Stimulated activated CD4-positive, alpha-beta T cell treated with anti-CD3 and anti-CD28 coated beads, TNF-alpha, amount 100 ng/mL, for 1 hour (primary cell): Measurements from ENCODE around the gene FOXR1.
"Not testable (repeated sequence)": the region's sequence is repeated elsewhere in the genome, so short reads cannot be mapped to it uniquely, and the experiment has no call there.

Experiments used
- DNase-seq, 3 donors: peaks; one replicate each; pipeline ENCODE4 v3.0.0-alpha.2; 2020; ENCODE audit warnings: low read depth in 3 of 3, low spot score in 1 of 3

FOXR1 gene

GRCh38 chr11:118947091-118947490 is 24.5 kb upstream of the FOXR1 start:
- no peak for DNase-seq

- no peak for DNase-seq
Measured at GRCh38 chr11:118948000-118948399, 23.6 kb upstream of the FOXR1 start.

GRCh38 chr11:118953265-118953664 is 18.3 kb upstream of the FOXR1 start:
- DNase-seq, result no peak

GRCh38 chr11:118953976-118954375 is 17.6 kb upstream of the FOXR1 start:
- DNase-seq, result not testable (repeated sequence)

- DNase-seq, result peak; percentile 64 to 85 (median 80)
Measured at GRCh38 chr11:118956094-118956846, 15.3 kb upstream of the FOXR1 start, which contains the start of gene UPK2. TSS of gene UPK2 (plus strand) at chr11:118956298. CDS start at chr11:118956351, 53 bp downstream.

- no peak for DNase-seq
Measured at GRCh38 chr11:118956847-118957469, 14.6 kb upstream of the FOXR1 start.

GRCh38 chr11:118957549-118957948 is 14.0 kb upstream of the FOXR1 start:
- no peak for DNase-seq

- DNase-seq, result no peak
Measured at GRCh38 chr11:118957968-118958367, 13.6 kb upstream of the FOXR1 start.

GRCh38 chr11:118958577-118958976 is 13.0 kb upstream of the FOXR1 start:
- no peak for DNase-seq

- no peak for DNase-seq
Measured at GRCh38 chr11:118961189-118961588, 10.4 kb upstream of the FOXR1 start.

GRCh38 chr11:118961591-118961990 is 10.0 kb upstream of the FOXR1 start:
- DNase-seq, result no peak

- DNase-seq, result not testable (repeated sequence)
Measured at GRCh38 chr11:118969508-118969907, 2.1 kb upstream of the FOXR1 start.

- no peak for DNase-seq
Measured at GRCh38 chr11:118973985-118974384, 2.4 kb downstream of the FOXR1 start.

GRCh38 chr11:118975771-118976709 is 4.5 kb downstream of the FOXR1 start:
- DNase-seq, result no peak

- DNase-seq, result no peak
Measured at GRCh38 chr11:118979434-118979833, 7.9 kb downstream of the FOXR1 start.

GRCh38 chr11:118980191-118980881 is 8.8 kb downstream of the FOXR1 start:
- DNase-seq, result no peak

- DNase-seq, result not testable (repeated sequence)
Measured at GRCh38 chr11:118984337-118984736, 12.8 kb downstream of the FOXR1 start.

GRCh38 chr11:118984825-118985224 is 13.3 kb downstream of the FOXR1 start:
- no peak for DNase-seq

- no peak for DNase-seq
Measured at GRCh38 chr11:118988280-118988679, 16.7 kb downstream of the FOXR1 start.

GRCh38 chr11:118991486-118992038 is 20.0 kb downstream of the FOXR1 start:
- not testable (repeated sequence) for DNase-seq
